G401.6 (cell line): ENCODE measurements around the gene KRT7.
"Not testable (repeated sequence)": the region's sequence is repeated elsewhere in the genome, so short reads cannot be mapped to it uniquely, and the experiment has no call there.

Experiments
- FAIRE-seq: peaks from 2 replicates; lab custom pipeline; 2012; peaks lifted over from hg19 to GRCh38; lab: Jason Lieb, UNC

KRT7 gene

DNA sequence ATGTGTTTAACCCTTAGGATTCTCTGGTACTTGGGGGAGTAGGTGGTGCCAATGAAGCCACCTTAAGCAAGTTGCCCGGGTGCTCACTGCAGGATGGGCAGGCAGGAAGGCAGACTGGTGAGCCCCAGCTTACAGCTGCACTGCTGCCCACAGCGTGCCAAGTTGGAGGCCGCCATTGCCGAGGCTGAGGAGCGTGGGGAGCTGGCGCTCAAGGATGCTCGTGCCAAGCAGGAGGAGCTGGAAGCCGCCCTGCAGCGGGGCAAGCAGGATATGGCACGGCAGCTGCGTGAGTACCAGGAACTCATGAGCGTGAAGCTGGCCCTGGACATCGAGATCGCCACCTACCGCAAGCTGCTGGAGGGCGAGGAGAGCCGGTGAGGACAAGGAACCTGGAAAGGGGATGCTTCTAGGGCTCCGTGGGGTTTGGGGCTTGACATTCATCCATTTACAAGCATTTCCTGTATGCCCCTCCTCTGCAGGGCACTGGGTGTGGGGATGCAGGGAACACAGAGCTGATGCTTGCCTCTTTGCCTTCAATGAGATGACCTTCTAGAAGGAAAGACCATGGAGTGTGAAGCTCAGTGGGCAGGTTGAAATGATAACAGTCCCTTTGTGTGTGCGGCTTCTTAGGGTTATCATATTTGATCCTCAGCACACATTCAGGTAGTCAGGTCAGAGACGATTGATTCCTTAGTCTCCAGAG is 12.4 kb downstream of the KRT7 start:
- FAIRE-seq: no peak

DNA sequence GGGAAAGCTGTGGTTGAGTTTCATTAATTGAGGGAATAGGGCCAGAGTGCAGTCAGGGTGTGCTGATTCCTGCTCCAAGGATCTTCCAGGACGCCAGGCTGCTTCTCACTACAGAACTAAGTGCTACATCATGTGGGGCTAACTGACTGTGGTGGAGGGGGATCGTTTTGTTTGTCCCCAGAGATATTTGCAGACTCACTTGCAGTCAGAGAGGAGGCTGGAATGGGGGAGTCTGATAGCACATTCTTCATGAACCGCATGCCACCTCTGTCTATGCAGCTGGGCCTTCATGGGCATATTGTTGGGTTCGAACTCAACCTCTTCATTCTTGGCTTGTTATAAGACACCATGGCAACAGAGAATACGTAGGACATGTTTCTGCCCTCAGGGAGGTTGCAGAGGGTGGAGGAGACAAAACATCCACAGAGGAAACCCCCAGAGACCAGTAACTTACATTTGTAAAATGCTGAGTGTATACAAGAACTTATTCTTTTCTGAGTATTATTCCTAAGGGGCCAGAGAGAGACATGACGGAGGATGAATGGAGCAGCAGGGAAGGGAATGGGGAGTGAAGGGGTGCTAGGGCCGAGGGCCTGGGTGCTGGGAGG is 13.0 kb downstream of the KRT7 start:
- FAIRE-seq: no peak

DNA sequence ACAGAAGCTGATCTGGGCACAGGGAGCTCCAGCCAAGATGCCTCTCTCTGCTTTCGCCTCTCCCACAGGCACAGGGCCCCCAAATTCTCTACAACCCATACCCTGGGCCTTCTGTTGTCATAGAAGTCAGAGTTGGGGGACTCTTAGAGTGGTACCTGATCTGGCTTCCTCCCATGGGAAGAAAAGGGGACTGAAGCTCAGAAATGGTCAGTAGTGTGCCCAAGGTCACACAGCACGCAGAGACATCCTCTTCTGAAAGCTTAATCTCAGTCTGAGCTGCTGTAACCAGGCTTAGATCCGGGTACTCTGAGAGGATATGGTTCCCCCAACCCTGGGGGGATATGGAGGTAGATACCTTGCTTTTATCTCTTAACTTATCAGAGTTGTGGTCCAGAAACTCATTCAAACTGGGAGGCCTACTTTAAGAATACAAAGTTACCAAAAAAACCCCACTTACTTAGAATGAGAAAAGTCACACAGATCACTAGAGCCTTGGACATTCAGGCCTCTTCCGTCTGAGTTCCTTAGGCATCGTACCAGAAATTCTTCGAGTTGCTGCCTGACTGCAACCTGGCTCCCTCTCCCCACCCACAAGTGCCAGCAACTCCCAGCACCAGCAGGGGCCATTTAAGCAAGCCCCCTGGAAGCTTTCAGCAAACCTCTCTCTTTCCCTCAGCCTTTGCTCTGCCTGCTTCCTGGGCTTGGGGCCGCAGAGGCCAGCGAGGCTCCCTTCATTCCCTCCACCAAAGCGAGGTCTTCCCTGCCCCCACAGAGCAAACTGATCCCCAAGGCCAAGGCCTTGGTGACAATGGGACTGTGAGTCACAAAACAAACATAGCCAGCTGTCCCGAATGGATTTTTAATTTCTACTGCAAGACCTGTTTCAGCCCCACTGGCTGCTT is 13.9 kb downstream of the KRT7 start:
- no peak for FAIRE-seq

DNA sequence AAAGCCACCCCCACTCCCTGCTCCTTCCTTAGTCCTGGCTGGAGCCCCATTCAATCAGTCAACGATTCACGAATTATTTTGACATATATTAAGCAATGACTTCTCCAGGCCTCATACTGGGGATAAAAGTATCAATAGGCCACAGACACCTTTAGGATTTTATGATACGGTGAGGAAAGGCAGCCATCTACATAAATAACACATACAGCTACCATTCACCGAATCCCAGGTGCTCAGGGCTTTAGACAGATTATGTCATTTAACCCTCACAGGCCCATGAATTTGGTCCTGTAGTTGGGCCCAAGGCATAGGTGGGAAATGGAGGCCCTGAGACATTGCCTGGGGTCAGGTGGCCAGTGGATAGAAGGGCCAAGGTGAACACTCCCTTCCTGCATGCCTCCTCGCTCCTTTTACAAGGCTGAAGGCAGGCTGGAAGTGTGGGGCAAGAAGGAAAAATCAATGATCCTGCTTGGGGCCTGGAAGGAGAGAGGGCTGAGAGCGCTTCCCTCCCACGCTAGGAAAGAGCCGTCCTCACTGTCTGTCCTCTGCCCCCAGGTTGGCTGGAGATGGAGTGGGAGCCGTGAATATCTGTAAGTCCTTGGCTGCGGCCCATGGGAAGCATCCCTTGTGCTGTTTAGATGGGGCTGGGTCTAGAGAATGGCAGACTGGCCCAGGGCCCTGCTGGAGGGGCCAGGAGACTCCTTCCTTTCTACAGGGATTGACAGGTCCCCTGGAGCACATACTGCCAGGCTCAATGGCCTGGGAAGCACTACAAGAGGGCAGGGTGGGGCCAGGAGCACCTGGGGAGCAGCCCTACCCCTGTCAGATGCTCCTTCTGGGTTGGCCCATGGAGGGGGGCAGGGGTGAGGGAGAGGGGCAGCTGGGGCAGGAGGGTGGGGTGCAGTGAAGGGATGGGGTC is 14.8 kb downstream of the KRT7 start:
- no peak for FAIRE-seq

DNA sequence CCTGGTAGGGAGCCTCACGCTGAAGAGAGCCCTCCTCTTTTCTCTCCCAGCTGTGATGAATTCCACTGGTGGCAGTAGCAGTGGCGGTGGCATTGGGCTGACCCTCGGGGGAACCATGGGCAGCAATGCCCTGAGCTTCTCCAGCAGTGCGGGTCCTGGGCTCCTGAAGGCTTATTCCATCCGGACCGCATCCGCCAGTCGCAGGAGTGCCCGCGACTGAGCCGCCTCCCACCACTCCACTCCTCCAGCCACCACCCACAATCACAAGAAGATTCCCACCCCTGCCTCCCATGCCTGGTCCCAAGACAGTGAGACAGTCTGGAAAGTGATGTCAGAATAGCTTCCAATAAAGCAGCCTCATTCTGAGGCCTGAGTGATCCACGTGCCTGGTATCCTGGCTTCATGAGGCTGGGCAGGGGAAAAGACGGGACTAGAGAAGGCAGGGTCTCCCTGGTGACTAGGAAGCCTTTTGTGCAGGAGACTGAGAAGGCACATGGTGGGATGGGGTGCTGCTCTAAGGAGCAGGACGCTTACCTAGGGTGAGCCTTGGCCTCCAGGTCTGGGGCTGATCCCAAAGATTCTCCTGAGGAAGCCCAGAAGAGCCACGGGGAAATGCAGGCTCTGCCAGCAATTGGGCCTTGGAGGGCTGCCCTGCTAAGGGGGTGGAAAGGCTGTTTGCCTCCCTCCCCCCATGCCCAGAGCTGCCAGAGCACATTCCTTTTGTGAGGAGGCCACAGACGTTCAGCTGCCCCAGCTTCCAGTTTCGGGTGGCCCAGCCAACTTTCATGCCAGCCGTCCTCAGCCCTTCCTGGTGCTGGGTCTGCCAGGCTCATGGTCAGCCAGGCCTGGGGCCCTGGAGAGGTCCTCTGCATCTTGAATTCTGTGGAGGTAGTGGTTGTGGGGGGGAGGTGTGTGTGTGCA is 15.8 kb downstream of the KRT7 start:
- no peak for FAIRE-seq

DNA sequence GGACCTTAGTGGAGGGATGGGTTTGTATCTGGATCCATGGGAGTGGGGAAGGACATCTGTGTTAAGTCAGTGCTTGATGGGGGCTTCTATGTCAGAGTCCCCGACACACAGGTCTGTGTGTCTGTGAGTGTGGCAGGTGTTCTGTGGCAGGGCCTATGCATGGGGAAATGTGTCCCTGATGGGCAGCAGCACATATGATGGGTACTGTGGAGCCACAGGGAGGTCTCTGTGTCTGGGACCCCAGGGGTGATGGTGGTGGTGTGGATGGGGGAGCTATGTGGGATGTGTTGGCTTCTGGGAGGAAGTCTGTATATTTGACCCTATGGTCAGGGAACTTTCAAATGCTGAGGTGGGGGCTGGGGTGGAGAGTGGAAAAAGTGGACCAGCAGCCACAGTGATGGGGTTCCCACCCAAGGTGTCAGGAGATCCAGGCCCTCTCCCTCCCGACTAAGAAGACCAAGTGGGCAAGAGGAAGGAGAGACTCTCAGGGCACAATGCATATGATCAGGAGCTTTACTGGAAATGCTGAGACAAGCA is 16.5 kb downstream of the KRT7 start:
- FAIRE-seq: no peak

DNA sequence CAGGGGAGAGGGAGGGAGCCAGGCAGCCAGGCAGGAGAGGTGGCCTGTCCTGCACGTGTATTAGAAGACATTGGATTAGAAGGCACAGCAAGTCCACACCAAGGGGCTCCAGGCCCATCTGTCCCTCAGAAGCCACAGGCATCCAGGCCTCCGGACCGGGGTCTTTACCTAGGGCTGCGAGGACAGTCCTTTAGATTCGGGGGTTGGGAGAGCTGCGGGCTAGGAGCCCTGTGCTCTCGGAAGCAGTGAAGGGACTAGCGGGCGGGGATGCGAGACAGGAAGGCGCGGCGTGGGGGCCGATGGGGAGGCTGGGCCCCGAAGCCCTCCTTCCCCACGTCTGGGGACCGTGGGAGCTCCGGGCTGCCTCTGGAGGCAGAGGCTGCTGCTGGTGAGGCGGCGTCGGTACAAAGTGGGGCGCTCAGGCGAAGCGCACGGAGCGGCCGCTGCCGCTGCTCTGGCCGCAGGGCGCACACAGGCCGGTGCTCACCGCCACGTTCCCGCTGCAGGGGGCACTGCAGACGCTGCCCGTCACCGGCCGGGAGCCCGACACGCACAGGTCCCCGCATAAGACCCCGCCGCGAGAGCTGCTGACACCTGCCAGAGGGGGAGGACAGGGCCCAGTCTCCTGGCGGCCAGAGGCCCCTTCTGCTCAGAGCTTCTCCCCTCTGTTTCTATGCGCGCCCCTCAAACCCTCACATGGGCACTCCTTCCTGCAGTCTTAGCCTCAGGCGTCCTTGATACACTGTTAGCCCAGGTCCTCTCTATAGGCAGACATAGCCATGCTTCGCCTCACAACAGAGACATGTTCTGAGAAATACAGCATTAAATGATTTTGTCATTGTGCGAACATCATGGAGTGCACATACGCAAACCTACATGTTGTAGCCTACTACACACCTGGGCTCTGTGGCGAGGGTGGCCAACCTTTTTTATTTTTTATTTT is 17.3 kb downstream of the KRT7 start:
- no peak for FAIRE-seq

DNA sequence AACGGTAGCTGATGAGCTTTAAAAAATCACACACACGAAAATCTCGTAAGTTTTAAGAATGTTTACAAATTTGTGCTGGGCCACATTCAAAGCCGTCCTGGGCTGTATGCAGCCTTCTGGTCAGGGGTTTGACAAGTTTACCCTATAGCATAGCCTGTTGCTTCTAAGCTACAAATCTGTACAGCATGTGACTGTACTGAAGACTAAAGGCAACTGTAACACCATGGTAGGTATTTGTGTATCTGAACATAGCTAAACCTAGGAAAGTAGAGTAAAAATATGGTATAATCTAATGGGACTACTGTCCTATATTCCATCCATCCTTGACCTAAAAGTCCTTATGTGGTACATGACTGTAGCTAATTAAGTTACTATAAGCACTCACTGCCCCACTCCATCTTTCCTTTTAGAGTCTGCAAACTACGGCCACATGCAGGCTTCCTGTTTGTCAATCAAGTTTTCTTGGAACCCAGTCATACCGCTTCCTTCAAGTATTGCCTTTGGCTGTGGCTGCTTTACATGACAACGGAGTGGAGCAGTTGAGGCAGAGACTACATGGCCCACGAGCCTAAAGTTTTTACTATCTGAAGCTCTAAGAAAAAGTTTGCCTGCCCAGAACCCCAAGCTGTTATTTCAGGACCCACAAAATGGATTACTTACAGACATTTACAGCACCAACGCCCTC is 18.5 kb downstream of the KRT7 start:
- no peak for FAIRE-seq

DNA sequence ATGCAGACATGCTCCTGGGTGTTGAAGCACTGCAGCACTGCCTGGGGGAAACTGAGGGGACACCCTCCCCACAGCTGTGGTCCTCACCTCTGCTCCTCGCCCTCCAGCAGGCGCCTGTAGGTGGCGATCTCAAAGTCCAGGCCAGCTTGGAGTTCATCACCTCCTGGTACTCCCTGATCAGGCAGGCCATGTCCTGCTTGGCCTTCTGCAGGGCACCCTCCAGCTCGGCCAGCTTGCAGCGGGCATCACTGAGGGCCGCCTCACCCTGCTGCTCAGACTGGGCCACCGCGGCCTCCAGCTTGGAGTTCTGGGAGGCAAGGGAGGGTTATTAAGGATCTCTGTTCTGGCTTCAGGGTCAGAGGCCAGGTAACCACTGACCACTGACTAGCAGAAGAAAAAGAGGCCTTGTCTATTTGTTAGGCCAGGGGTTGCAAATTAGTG is 19.2 kb downstream of the KRT7 start:
- not testable (repeated sequence) for FAIRE-seq

DNA sequence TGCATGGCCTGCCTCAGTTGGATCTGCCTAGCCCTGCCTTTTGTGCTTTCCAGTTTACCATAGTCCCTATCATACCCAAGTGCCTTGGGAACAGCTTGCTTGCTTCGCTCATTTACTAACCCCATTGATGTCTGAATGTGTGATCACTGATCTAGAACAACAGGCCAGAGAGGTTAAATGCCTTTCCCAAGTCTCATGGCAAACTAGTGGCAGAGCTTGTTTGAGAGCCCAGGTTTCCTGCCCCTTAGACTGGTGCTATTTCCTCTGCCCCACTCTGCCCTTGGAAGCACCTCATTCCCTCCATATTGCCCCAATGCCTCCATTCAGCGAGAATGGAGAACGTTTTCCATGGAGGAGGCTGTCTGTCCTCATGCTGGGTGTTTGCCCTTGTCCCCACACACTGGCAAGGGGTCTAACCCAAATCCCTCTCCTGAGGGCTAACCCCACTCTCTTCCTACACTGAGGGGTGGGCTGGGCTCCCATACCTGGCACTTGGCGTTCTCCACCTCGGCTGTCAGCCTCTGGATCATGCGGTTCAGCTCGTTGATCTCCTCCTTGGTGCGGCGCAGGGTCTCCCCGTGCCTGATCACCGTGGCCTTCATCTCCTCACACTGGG is 19.8 kb downstream of the KRT7 start:
- FAIRE-seq: no peak

DNA sequence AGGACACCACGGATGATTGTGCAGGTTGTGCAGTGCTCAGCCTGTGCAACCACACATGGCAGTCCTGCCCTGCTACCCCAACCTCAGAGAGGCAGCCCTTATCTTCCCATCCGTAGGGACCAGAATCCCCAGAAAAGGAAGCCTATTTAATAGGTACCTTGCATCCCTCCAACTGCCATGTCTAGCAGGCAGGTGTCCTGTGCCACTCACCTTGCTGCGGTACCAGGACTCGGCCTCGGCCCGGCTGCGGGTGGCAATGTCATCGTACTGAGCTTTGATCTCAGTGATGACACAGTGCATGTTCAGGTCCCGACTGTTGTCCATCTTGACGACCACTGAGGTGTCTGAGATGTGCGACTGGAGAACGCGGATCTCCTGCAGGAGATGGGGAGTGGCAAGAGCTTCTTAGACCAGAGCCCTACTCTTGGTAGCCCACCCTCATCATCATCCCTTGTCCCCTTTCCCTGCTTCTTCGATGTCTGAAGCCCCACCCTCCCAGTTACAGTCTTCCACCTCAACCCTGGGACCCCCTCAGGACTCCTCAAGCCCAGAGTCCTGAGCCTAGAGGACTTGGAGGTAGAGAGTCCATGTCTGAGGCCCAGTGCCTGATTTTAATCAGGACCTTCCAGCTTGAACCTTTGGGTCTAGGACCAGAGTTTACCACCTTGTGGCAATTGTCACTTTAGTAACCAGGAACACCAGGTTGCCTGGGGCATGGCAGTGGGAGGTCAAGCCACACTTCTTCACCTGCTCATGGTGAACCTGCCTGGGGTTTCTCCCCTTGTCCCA is 20.5 kb downstream of the KRT7 start:
- no peak for FAIRE-seq

DNA sequence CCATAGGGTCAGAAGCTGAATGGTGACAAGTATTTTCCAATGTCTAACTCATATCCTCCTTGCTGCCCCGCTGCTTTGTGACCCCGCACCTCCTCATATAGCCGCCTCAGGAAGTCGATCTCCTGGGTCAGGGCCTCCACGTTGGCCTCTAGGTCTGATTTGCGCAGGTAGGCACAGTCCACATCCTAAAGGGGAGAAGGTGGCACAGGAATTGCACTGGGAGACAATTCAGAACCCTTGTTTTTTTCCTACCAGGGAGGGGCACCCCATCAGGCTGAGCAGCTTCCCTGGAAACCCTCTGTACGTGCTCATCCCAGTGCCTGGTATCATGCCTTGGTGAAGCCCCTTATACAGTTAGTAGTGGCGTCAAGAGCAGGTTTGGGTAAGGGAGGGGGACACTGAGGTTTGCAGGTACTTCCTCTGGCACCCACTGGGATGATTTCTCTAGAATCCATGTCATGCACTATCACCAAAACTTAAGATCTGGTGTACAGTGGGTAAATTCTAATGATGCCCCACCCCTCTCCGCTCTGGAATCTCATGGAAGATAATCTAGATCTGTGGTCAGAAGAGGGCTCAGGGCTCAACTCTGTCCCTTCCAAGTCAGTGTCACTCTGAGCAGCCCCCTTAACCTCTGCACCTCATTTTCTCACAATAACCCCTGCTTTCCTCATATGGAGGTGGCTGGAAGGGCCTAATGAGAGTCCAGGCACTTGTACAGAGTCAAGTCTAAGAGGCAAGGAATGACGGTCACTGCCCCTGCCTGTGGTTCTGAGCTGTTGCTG is 21.3 kb downstream of the KRT7 start:
- FAIRE-seq: no peak

DNA sequence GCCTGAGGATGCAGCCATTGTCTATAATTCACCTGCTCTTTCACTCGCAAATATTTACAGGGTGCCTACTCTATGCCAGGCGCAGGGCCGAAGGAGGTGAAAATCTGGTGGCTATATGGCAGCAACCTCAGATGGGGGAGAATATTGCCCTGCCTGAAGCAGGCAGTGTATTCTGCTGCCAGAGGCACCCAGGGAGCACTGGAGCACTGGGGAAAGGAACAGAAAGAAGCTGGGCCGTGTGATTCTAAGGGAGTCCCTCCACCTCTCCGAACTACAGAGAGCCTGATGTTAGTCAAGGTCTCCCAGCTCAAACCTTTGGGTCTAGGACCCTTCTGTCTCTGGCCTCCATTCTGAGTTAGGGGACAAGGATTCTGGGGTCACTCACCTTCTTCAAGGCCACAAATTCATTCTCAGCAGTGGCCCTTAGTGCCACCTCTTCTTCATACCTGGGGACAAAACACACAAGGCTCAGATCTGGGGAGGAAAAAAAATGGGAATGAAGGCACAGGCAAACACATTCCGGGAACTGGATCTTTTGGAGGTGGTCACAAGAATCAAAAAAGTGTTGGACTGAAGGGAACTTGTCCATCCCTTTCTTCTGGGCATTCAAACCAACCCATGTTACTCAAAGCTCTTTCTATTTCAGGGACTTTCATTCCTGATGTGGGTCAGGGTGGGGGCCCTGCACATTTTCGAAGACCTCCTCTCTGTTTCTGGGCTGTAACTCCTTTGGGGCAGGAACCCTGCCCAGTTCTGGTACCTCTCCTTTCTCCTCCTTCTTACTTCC is 22.1 kb downstream of the KRT7 start:
- FAIRE-seq: no peak

DNA sequence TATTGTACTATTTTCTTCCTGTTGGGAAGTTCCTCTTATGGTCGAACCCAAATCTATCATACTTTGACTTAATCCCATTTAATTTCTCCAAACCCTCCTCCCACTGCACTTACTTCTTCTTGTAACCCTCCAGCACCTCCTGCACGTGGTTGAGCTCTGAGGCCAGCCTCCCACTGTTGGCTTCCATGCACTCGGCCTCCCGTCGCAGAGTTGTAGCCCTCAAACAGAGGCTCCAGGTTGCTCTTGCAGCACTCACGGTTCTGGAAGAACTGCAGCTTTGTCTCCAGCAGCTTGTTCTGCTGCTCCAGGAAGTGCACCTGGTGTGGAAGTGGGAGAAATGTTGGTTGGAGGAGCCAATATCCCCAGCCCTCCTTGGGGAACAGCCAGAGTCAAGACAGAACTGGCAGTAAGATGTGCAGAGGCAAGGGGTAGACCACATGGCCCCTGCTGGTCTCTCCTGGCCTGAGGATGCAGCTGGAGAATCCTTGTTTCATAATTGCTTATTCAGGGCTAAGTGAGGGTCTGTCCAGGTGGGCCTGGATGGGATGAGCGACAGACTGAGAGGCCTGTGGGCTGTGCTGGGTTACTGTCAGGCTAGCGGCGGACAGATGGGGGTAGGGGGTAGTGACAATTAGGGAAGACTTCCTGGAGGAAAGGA is 23.0 kb downstream of the KRT7 start:
- no peak for FAIRE-seq

DNA sequence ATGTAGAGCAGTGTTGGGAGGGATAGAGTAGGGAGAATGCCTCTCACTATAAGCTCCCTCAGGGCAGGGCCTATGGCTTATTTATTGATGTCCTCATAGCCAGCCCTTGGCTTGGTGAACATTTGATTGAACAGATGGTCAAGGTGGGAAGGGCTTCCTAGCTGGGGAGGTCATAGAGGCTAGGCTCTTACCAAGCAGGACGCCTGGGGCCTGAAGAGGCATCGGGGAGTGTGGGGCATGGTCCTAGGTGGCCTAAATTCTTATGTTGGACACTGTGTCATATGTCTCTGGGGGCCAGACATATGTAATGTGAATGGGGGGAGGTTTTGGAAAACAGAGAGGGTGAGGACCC is 23.5 kb downstream of the KRT7 start:
- FAIRE-seq: no peak
